Testis (tissue), 3 donors: ENCODE measurements around the gene EFNB1. TPM values are rescaled to one million over a fixed set of nuclear protein-coding genes. Genes with fewer than 3 reads are reported as not detected.

Source experiments
- DNase-seq: peaks from one replicate; pipeline ENCODE4 v3.0.0-alpha.2; 2019
- H3K27ac ChIP-seq, 2 donors: fragments of 200-600 bp; sonication (generic); one replicate each; pipeline ENCODE4 v1.5.1; 2019
- H3K27me3 ChIP-seq: fragments of 200-600 bp; sonication (generic); one replicate; pipeline ENCODE4 v1.5.1; 2019
- H3K36me3 ChIP-seq: fragments of 200-600 bp; sonication (generic); one replicate; pipeline ENCODE4 v1.5.1; 2017; ENCODE audit warnings: low read depth; ENCODE audit errors: missing control alignments
- H3K4me1 ChIP-seq: fragments of 200-600 bp; sonication (generic); one replicate; pipeline ENCODE4 v1.5.1; 2019
- H3K4me3 ChIP-seq, 2 donors: fragments of 200-600 bp; sonication (generic); one replicate each; pipeline ENCODE4 v1.5.1; 2017 to 2019
- H3K9me3 ChIP-seq: fragments of 200-600 bp; sonication (generic); one replicate; pipeline ENCODE4 v1.5.1; 2017
- POLR2A ChIP-seq: fragments of 450-650 bp; IDR thresholded peaks from one replicate; pipeline ENCODE4 v1.6.1; 2017; ENCODE audit warnings: antibody characterized with exemption, mild to moderate bottlenecking, moderate library complexity
- WGBS, 2 donors: methylation state at CpG; one replicate each; pipeline ENCODE4 v1.1.5; 2018; 5-methylcytosine and 5-hydroxymethylcytosine counted together
- intact Hi-C: fragments of 100-400 bp; cut with DNase I; formaldehyde crosslinking; loops from one replicate; pipeline ENCODE4 v1.15.1; 2023; ENCODE audit warnings: low total_unique reads
- polyA plus RNA-seq: library from polyadenylated mRNA; stranded (reverse); fragments of 350-450 nt; fragmentation: Illumina TruSeq; extraction: RNeasy Lipid Tissue Mini Kit (QIAGEN cat#74804); gene quantifications from one replicate; pipeline ENCODE4 v1.2.3, GENCODE V29; 2014; ENCODE audit warnings: low read depth, low replicate concordance; ENCODE audit not compliant: insufficient read depth
- total RNA-seq, 2 donors: library from RNA; depleted of rRNA; stranded (reverse); fragments of >200 nt; gene quantifications; one replicate each; pipeline ENCODE4 v1.2.3, GENCODE V29; 2016
- TF ChIP-seq, protein P1 (sequence below), 3 experiments: fragments of 450-650 bp in 2 of 3; fragments of 200-600 bp in 1 of 3; sonication (generic) in 1 of 3; IDR thresholded peaks; one replicate each; pipeline ENCODE4 v1.5.1; 2016 to 2019; ENCODE audit warnings: antibody characterized with exemption in 3 of 3, mild to moderate bottlenecking in 2 of 3, moderate library complexity in 1 of 3

The EFNB1 gene
- total and polyA plus RNA-seq, 3 donors from 2014 or later: 14.6 to 29.4 (median 21.1) TPM

DNA sequence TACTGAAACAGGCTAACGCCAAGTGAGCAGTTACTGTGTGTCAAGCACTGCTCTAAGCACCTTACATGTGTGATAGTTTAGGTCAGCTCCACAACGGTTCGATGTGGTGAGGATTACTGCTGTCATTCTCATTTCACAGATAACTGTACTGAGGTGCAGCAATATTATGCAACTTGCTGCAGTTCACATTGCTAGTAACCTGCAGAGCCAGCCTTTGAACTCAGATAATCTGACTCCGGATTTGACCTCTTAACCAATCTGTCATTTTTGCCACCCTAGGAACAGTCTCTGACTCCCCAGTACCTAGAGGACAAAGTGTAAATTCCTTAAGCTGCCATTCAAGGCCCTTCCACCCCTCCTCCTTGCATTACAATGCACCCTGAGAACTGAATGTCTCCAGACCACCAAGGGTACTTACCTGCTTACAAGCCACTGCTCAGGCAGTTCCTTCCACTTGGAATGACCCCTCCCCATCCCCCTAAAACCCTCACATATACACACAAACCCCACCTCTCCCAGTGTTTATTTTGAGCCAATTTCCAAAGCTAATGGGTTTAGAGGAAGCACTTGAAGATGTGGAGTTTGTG, 24.9 kb downstream of the EFNB1 start:
- Histone ChIP-seq H3K36me3 (no peaks in the 10 kb centered on the region), H3K9me3 (no peaks in the 10 kb centered on the region), H3K4me1 (no peaks in the 10 kb centered on the region), H3K4me3 (no peak overlapping the region), H3K27me3 (no peaks in the 10 kb centered on the region), H3K27ac (no peak overlapping the region)
- intact Hi-C loops: no loop called here
- TF ChIP-seq, protein P1, sequence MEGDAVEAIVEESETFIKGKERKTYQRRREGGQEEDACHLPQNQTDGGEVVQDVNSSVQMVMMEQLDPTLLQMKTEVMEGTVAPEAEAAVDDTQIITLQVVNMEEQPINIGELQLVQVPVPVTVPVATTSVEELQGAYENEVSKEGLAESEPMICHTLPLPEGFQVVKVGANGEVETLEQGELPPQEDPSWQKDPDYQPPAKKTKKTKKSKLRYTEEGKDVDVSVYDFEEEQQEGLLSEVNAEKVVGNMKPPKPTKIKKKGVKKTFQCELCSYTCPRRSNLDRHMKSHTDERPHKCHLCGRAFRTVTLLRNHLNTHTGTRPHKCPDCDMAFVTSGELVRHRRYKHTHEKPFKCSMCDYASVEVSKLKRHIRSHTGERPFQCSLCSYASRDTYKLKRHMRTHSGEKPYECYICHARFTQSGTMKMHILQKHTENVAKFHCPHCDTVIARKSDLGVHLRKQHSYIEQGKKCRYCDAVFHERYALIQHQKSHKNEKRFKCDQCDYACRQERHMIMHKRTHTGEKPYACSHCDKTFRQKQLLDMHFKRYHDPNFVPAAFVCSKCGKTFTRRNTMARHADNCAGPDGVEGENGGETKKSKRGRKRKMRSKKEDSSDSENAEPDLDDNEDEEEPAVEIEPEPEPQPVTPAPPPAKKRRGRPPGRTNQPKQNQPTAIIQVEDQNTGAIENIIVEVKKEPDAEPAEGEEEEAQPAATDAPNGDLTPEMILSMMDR (IDR thresholded peaks at IDR 0.05): no peak
- TF ChIP-seq POLR2A: no peak
- 77 to 88% methylated on average over 4 of the region's 4 CpGs for WGBS, 2 donors
- DNase-seq: no peak

DNA sequence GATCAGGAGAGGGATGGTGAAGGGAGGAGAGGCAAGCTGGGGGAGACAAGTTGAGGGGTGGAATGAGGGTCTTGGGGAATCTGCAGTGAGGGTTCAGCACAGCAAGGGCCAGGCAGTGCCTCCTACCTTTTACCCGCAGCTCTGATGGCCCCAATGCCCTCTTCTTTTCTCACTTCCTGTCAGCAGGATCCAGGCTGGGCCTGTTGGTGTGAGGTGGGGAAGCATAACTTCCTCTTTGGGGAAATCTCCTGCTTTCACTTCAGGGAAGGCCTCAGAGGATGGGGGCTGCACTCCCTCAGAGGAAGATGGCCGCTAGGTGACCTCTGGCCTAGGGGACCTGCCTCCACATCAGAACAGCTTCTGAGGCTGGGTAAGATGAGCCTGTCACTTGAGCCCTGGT, 36.5 kb downstream of the EFNB1 start:
- H3K4me3 ChIP-seq: no peak overlapping the region
- intact Hi-C loops: no loop called here

DNA sequence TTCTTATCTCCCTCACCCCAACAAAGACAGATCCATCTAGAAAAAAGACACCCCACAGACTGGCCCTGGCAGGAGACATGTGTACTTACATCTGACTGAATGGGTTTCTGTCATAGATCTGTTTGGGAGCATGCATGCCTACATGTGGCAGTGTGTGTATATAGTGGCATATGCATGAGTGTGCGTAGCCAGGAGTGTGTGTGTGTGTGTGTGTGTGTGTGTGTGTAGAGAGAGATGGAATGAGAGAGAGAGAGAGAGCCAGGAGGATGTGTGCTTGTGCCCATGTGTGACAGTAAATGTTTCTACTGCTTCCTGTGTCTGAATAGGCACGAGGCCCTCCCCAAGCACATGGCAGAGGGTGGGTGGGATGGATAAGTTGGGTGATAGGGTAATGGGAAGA, 37.1 kb downstream of the EFNB1 start:
- Histone ChIP-seq H3K36me3 (no peaks in the 10 kb centered on the region), H3K4me1 (no peaks in the 10 kb centered on the region), H3K27ac (no peak overlapping the region), H3K4me3 (no peak overlapping the region), H3K9me3 (no peaks in the 10 kb centered on the region), H3K27me3 (no peaks in the 10 kb centered on the region)
- intact Hi-C loops: no loop called here
- WGBS, 2 donors: 87 to 100% methylated on average over 2 of the region's 2 CpGs
- TF ChIP-seq, protein P1 (IDR thresholded peaks at IDR 0.05): no peak
- TF ChIP-seq POLR2A: no peak
- DNase-seq: no peak

More for the DNA sequence above, 36.5 kb downstream of the EFNB1 start:
- H3K9me3 ChIP-seq: no peaks in the 10 kb centered on the region
- no peaks in the 10 kb centered on the region for H3K36me3 ChIP-seq
- H3K4me1 ChIP-seq: no peaks in the 10 kb centered on the region
- DNase-seq: no peak
- 100% methylated on average over 1 to 2 of the region's 2 CpGs for WGBS, 2 donors
- H3K27ac ChIP-seq: no peak overlapping the region
- H3K27me3 ChIP-seq: no peaks in the 10 kb centered on the region
- TF ChIP-seq POLR2A: no peak
- TF ChIP-seq, protein P1 (IDR thresholded peaks at IDR 0.05): no peak

DNA sequence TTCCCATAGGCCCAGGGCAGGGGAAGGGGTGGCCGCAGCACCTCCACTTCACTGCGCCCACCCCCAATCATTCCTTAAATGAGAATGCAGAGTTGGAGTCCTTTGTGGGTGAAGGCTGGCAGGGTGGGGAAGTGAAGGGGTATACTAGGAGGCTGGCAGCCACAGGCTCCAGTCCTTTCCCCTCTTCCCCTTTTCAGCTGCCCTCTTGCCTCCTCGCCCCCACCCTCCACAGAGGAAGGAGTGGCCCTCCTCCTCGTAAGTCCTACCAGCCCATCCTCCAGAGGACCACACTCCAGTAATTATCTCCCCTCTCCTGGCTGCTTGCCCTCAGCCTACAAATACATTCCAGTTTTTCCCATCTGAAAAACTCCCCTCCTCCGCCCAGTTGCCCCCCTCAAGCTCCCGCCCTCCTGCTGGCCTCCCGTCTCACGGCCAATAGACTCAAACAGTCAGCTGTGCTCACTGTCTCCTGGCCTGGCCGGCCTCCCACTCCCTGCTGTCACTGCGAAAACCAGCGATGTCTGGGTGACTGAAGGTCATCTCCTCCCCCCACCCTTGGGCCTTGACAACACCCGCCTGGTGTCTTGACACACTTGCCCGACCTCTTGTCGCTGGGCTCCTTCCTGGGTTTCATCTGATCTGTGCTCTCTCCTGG, 38.8 kb downstream of the EFNB1 start:
- TF ChIP-seq, protein P1 (IDR thresholded peaks at IDR 0.05): no peak
- no peak for TF ChIP-seq POLR2A
- intact Hi-C loops: no loop called here
- Histone ChIP-seq H3K27ac (no peak overlapping the region), H3K36me3 (no peaks in the 10 kb centered on the region), H3K27me3 (no peaks in the 10 kb centered on the region), H3K4me3 (no peak overlapping the region), H3K9me3 (no peaks in the 10 kb centered on the region), H3K4me1 (no peaks in the 10 kb centered on the region)
- DNase-seq: peak; percentile 65
- WGBS, 2 donors: 43% methylated on average over 14 of the region's 14 CpGs; no CpG with 5 or more reads in 1 of the 2 donors

DNA sequence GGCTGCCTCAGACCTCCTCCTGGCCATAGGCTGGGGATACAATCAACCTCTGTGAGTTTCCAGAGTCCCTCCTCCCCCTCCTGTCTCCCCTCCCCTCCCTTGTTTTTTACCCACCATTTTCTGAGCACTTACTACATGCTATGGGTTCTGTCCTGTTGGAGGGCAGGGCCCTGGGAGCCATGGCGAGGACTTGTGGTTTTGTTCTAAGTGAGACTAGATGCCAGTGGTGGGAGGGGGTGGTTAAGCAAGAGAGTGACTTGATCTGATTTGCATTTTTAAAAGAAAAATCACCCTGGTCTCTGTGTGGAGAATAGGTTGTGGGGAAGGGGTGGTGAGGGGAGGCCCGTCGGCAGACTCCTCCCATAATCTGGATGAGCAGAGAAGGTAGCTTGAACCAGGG, 39.5 kb downstream of the EFNB1 start:
- intact Hi-C loops: no loop called here
- Histone ChIP-seq H3K27ac (no peak overlapping the region), H3K9me3 (no peaks in the 10 kb centered on the region), H3K27me3 (no peaks in the 10 kb centered on the region), H3K4me3 (no peak overlapping the region), H3K36me3 (no peaks in the 10 kb centered on the region), H3K4me1 (no peaks in the 10 kb centered on the region)
- WGBS, 2 donors: 83 to 95% methylated on average over 2 to 3 of the region's 3 CpGs
- no peak for TF ChIP-seq POLR2A
- TF ChIP-seq, protein P1 (IDR thresholded peaks at IDR 0.05): no peak
- no peak for DNase-seq
